Neural cell (in vitro differentiated cells): ENCODE measurements around the gene COBL. TPM values are rescaled to one million over a fixed set of nuclear protein-coding genes. Genes with fewer than 3 reads are reported as not detected.

Source experiments
- H2AFZ ChIP-seq: fragments of 200-600, 300-800 bp; sonication (generic), shearing (Covaris generic); 2 replicates; pipeline ENCODE4 v1.6.0; 2014; ENCODE audit warnings: low read depth, mild to moderate bottlenecking, antibody characterized with exemption, low read length, moderate library complexity
- H3F3A ChIP-seq: fragments of 200-600 bp; shearing (Covaris generic); 2 replicates; pipeline ENCODE4 v1.6.1; 2016; ENCODE audit warnings: mild to moderate bottlenecking, moderate library complexity, mixed read lengths, antibody characterized with exemption, low read length; ENCODE audit not compliant: insufficient read depth, poor library complexity, severe bottlenecking
- H3K27ac ChIP-seq: fragments of 200-600, 300-800 bp; sonication (generic), shearing (Covaris generic); 2 replicates; pipeline ENCODE4 v1.5.1; 2014; ENCODE audit warnings: mild to moderate bottlenecking, low read length, moderate library complexity
- H3K27me3 ChIP-seq: fragments of 300-800, 200-600 bp; sonication (generic), shearing (Covaris generic); 2 replicates; pipeline ENCODE4 v1.6.0; 2014; ENCODE audit warnings: mild to moderate bottlenecking, low read depth, low read length, moderate library complexity; ENCODE audit not compliant: insufficient read depth
- H3K36me3 ChIP-seq: fragments of 300-800, 200-600 bp; sonication (generic), shearing (Covaris generic); 2 replicates; pipeline ENCODE4 v1.5.1; 2014; ENCODE audit warnings: mild to moderate bottlenecking, antibody characterized with exemption, low read length, moderate library complexity; ENCODE audit not compliant: insufficient read depth
- H3K4me2 ChIP-seq: fragments of 300-800, 200-600 bp; sonication (generic), shearing (Covaris generic); 2 replicates; pipeline ENCODE4 v1.6.0; 2014; ENCODE audit warnings: mild to moderate bottlenecking, low read length
- H3K4me3 ChIP-seq: fragments of 300-800, 200-600 bp; sonication (generic), shearing (Covaris generic); 2 replicates; pipeline ENCODE4 v1.5.1; 2014; ENCODE audit warnings: mild to moderate bottlenecking, low read length, moderate library complexity
- H3K79me2 ChIP-seq: fragments of 200-600 bp; shearing (Covaris generic); replicated peaks from 2 replicates; pipeline ENCODE4 v1.6.0; 2014; ENCODE audit warnings: mild to moderate bottlenecking, low read length, moderate library complexity; ENCODE audit not compliant: insufficient read depth
- H3K9ac ChIP-seq: fragments of 300-800, 200-600 bp; sonication (generic), shearing (Covaris generic); 2 replicates; pipeline ENCODE4 v1.6.1; 2016; ENCODE audit warnings: mild to moderate bottlenecking, low read length, mixed read lengths
- H3K9me2 ChIP-seq: fragments of 200-600 bp; shearing (Covaris generic); 2 replicates; pipeline ENCODE4 v1.6.1; 2016; ENCODE audit warnings: mild to moderate bottlenecking, low read length, mixed read lengths; ENCODE audit not compliant: insufficient read depth
- H3K9me3 ChIP-seq: fragments of 200-600, 300-800 bp; sonication (generic), shearing (Covaris generic); 2 replicates; pipeline ENCODE4 v1.6.1; 2016; ENCODE audit warnings: mild to moderate bottlenecking, mixed run types, low read length, moderate library complexity, mixed read lengths
- H4K20me1 ChIP-seq: fragments of 200-600 bp; shearing (Covaris generic); 2 replicates; pipeline ENCODE4 v1.6.1; 2016; ENCODE audit warnings: mild to moderate bottlenecking, mixed run types; ENCODE audit not compliant: insufficient read depth
- CTCF ChIP-seq: fragments of 450-650 bp; IDR thresholded peaks from 2 replicates; pipeline ENCODE4 v1.5.1; 2014; ENCODE audit warnings: antibody characterized with exemption, mild to moderate bottlenecking, moderate library complexity; ENCODE audit not compliant: poor library complexity, severe bottlenecking
- EP300 ChIP-seq: fragments of 450-650 bp; conservative IDR thresholded peaks from 2 replicates; pipeline ENCODE4 v1.6.1; 2014; ENCODE audit warnings: antibody characterized with exemption, mild to moderate bottlenecking, moderate library complexity; ENCODE audit not compliant: poor library complexity, severe bottlenecking
- EZH2 ChIP-seq: fragments of 200-600, 300-800 bp; shearing (Covaris generic), sonication (generic); IDR thresholded peaks from 2 replicates; pipeline ENCODE4 v1.6.1; 2014; ENCODE audit warnings: antibody characterized with exemption, low read length, borderline replicate concordance, mild to moderate bottlenecking; ENCODE audit not compliant: insufficient read depth, poor library complexity, severe bottlenecking
- MXI1 ChIP-seq: fragments of 450-650 bp; conservative IDR thresholded peaks from 2 replicates; pipeline ENCODE4 v1.6.1; 2014; ENCODE audit warnings: antibody characterized with exemption, mild to moderate bottlenecking; ENCODE audit not compliant: poor library complexity, severe bottlenecking
- POLR2AphosphoS5 ChIP-seq: IDR thresholded peaks from 2 replicates; pipeline ENCODE4 v1.6.1; 2012
- RAD21 ChIP-seq: fragments of 450-650 bp; conservative IDR thresholded peaks from 2 replicates; pipeline ENCODE4 v1.6.1; 2014; ENCODE audit warnings: antibody characterized with exemption, mild to moderate bottlenecking, moderate library complexity
- REST ChIP-seq: IDR thresholded peaks from 2 replicates; pipeline ENCODE4 v1.6.1; 2012; ENCODE audit warnings: borderline replicate concordance
- SMC3 ChIP-seq: fragments of 450-650 bp; conservative IDR thresholded peaks from 2 replicates; pipeline ENCODE4 v1.6.1; 2014; ENCODE audit warnings: antibody characterized with exemption, mild to moderate bottlenecking, moderate library complexity; ENCODE audit not compliant: poor library complexity
- TAF1 ChIP-seq: IDR thresholded peaks from 2 replicates; pipeline ENCODE4 v1.6.1; 2012; ENCODE audit warnings: low read depth
- polyA plus RNA-seq: library from polyadenylated mRNA; depleted of rRNA; stranded (reverse); fragments of >200 nt; gene quantifications from 2 replicates; pipeline ENCODE4 v1.2.3, GENCODE V29; 2014

COBL gene
- polyA plus RNA-seq, 1 donor from 2014 or later, result 0.12 TPM

DNA sequence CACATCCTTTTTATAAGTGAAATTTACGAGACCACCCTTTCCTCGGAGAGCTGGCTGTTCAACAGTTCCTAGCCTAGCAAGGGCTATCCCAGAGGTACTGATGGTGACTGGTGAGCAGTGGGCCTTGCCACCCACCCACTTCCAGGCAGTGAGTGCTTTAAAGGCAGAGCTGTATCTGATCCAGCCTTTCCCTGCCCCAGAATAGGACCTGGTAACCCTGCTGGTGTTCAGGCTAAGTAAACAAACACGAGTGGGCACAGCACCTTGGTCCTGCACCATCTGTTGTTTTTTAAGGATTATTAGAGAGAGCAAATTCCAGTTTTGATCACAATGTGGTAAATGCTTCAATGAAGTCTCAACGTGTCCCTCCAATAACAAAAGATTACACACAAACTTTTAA lies 75.7 kb downstream of the COBL start:
- no peaks in the 10 kb centered on the region for H3K27me3 ChIP-seq
- H3K9me3 ChIP-seq, result no peaks in the 10 kb centered on the region
- no peak overlapping the region for H3K27ac ChIP-seq
- H3K36me3 ChIP-seq, result no peaks in the 10 kb centered on the region
- H3K4me3 ChIP-seq, result no peak overlapping the region
- H2AFZ ChIP-seq, result no peak overlapping the region
- H4K20me1 ChIP-seq, result no peaks in the 10 kb centered on the region
- H3K9me2 ChIP-seq, result no peaks in the 10 kb centered on the region
- TF ChIP-seq REST, result no peak
- TF ChIP-seq TAF1, result no peak
- no peak for TF ChIP-seq CTCF
- TF ChIP-seq POLR2AphosphoS5, result no peak
- no peak for TF ChIP-seq SMC3
- TF ChIP-seq EP300, result no peak
- TF ChIP-seq RAD21, result no peak
- no peak for TF ChIP-seq EZH2
- no peak for TF ChIP-seq MXI1
- H3K79me2 ChIP-seq, result no peaks in the 10 kb centered on the region
- no peaks in the 10 kb centered on the region for H3F3A ChIP-seq
- no peak overlapping the region for H3K9ac ChIP-seq
- H3K4me2 ChIP-seq, result no peak overlapping the region

DNA sequence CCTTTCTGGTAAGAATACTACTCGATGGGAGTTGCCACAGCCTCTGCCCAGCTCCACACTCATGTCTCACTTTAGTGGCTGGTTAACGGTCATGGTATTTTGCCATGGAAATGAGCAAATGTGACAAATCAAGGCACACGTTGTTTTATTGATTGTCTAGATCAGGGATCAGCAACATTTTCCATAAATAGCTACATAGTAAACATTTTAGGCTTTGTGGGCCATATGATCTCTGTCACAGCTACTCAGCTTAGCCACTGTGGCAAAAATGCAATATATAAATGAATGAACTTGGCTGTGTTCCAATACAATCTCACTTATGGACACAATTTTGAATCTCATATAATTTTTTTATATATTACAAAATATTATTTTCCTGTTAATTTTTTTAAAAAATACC lies 76.9 kb downstream of the COBL start:
- no peak overlapping the region for H3K4me3 ChIP-seq
- H3K79me2 ChIP-seq, result no peaks in the 10 kb centered on the region
- no peak overlapping the region for H3K9ac ChIP-seq
- no peak overlapping the region for H3K27ac ChIP-seq
- no peak overlapping the region for H2AFZ ChIP-seq
- no peak overlapping the region for H3K4me2 ChIP-seq
- no peaks in the 10 kb centered on the region for H3K9me2 ChIP-seq
- TF ChIP-seq REST (no peak), RAD21 (no peak), EP300 (no peak), POLR2AphosphoS5 (no peak), CTCF (no peak), TAF1 (no peak)
- H3K9me3 ChIP-seq, result no peaks in the 10 kb centered on the region
- no peaks in the 10 kb centered on the region for H4K20me1 ChIP-seq
- H3K36me3 ChIP-seq, result no peaks in the 10 kb centered on the region
- H3K27me3 ChIP-seq, result no peaks in the 10 kb centered on the region
- H3F3A ChIP-seq, result no peaks in the 10 kb centered on the region
